PC-3 (cell line): ENCODE data around the gene SH3TC1.

Experiments
- CTCF ChIP-seq: fragments of 300-600 bp; sonication (generic); conservative IDR thresholded peaks from 2 replicates; pipeline ENCODE4 v1.5.1; 2017; ENCODE audit warnings: antibody characterized with exemption, low read depth, mild to moderate bottlenecking, low read length
- EZH2 ChIP-seq: fragments of 300-600 bp; sonication (generic); IDR thresholded peaks from one replicate; pipeline ENCODE4 v1.6.1; 2017; ENCODE audit warnings: antibody characterized with exemption, mild to moderate bottlenecking, low read length; ENCODE audit not compliant: unreplicated experiment

GRCh38 chr4:8215641-8216442 lies 16.8 kb downstream of the SH3TC1 start:
- TF ChIP-seq EZH2, result no peak
- no peak for TF ChIP-seq CTCF
